Dedifferentiated amniotic fluid mesenchymal stem cell (primary cell): ENCODE measurements around the gene RBMS3.

Experiments used
- DNase-seq: peaks from one replicate; pipeline ENCODE4 v3.0.0-alpha.2; 2016; ENCODE audit errors: extremely low spot score

Gene RBMS3

GRCh38 chr3:29731050-29731449 is 450.2 kb downstream of the RBMS3 start:
- DNase-seq: no peak

GRCh38 chr3:29741231-29741630 is 460.4 kb downstream of the RBMS3 start:
- DNase-seq: no peak

- DNase-seq: no peak
Observed at GRCh38 chr3:29745232-29745870, 464.5 kb downstream of the RBMS3 start.

- DNase-seq: no peak
Observed at GRCh38 chr3:29746163-29746760, 465.4 kb downstream of the RBMS3 start.

DNA sequence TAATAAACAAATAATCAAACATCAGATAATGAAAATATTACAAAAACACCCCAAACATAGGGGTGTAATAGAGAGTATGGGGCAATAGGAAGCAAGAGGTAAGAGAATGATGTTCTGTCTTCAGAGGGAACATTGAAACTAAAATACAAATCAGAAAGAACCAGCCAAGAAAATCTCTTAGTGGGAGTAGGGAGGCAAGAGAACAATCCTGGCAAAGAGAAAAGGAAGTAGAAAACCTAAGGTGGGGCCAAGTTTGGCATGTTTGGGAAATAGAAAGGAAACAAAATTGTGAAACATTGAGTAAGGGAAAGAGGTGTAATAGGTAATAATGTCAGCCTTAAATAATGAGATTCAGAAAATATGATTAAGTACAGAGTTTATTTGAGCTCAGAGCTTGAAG is 467.1 kb downstream of the RBMS3 start:
- no peak for DNase-seq

DNA sequence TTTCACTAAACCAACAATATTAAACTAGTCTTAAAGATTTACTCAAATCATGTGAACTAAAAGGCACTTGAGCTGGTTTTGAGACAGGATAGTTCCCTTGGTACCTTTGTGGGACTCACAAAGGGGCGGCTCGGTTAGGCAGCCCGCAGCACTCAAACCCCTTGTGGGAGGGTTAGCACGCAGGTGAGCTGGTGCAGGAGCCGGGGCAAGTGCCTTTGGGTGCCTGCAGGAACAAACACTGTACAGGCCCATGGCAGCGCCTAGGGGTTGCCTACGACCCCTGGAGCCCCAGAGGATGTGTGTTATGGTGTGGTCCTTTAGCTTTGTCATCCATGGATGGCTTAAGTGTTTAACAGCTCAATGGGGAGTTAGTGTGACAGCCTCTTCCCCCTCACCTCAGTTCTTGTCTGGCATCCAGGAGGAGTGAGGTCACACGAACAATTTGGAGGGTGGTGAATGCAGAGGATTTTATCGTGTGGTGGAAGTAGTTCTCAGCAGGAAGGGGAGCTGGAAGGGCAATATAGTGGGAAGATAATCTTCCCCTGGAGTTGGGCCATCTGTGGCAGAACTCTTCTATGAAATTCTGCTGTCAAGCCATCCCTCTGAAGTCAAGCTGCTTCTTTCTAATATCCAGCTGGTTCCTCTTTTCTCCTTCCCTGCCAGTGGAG is 470.9 kb downstream of the RBMS3 start:
- no peak for DNase-seq

DNA sequence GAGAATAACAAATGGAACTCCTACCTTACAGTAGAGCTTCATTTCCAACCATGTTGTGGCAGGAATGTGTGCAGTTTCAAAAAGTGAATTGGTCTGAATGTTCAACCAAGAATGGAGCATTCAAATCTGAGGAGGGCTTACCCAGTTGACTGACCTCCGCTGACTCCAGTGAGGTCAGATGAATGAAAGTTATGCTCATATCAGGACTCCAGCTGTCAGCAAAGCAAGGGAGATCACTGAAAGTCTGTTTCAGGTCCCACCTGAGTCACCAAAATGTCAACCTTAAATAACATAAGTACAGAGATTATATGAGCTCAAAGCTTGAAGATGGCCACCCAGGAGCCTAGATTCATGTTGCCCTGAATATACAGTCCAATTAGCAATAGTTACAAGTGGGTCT is 473.5 kb downstream of the RBMS3 start:
- no peak for DNase-seq

GRCh38 chr3:29755416-29755815 is 474.5 kb downstream of the RBMS3 start:
- DNase-seq: no peak

- DNase-seq: no peak
Observed at GRCh38 chr3:29757054-29757777, 476.3 kb downstream of the RBMS3 start.

DNA sequence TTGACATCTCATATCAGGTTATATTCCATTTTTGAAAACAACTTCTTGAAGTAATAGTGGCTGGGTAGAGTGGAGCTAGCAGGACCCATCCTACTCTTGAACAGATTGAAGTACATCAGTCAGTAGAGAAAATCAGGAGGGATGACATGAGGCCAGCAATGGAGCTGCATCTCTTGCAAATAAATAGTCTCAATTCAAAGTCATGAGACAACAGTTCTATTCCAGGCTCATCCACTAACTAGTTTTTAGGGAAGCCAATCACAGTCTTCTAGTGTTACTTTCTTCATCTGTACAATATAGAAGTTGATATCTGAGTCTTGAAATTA is 477.2 kb downstream of the RBMS3 start:
- no peak for DNase-seq

DNA sequence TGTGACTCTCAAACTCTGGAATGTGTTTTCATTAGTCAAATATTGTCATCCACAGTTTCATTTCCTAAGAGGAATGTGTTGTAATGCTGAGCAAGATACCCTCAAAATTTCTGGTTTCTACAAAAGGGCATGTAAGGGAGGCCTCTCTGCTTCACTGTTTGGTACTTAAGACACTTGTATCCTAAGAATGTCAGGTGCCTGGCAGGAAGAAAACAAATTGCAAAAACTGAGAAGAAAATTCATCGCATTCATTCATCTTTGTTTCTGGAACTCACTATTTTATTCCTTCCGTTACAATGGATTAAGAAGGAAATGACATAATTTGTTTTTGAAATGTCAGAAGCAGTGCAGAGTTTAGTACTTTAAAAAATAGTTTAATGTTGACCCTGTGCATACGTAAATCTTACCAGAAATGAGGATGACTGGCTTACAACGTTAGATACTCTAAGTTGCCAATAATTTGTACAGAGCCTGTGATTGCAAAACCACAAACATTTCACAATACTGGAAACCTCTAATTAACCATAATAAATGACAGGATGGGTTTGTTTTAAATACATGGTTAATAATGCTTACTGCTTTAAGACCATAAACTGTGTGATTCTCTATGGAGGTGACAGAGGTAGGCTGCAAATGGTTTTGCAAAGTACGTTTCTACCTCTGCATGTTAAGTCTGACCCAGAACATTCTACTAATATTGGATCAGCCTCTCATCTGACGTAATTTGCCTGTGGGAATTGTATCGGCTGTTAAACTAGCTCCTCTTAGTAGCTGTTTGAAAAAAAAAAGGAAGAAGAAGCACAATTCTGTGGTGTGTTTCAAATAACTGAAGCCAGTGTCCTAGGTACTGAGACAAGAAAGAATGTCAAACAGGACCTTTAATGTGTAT is 477.8 kb downstream of the RBMS3 start:
- peak; percentile 32 for DNase-seq

DNA sequence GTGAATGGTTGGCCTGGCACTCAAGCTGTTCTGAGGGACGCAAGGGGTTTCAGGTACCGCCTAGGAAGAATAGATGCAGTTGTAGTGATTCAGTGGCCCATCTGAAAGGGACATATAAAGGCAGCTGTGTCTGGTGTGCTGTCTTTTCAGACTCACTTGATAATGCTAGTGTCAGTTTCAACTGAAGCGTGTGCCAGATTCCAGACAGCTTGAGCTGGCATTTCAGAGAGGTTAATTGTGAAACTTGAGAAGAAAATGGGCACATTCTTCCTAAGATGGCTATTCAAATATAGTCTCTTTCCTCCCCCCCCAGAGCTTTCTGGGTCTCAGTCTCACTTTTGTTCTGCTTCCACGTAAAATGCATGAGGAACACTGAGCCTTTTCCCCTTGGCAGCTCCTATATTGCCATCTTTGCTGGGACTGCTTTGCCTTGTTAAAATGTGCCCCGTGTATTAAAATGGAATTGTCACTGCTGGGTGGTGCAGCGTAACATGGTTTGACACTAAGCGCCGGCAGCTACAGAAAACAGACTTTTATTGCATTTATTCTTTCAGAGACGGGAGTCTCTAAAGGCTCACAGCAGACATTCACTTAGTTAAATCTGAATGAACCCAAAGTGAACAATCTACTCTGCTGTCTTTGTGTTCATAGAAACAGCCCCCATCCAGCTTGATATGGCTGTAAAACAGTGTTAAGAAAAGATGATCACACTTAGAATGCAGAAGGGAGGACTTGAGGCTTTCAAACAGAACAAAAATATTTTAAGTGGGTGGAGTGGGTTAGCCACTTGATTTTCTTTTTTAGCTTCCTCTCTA is 478.7 kb downstream of the RBMS3 start:
- no peak for DNase-seq

GRCh38 chr3:29760226-29760685 is 479.4 kb downstream of the RBMS3 start:
- no peak for DNase-seq

DNA sequence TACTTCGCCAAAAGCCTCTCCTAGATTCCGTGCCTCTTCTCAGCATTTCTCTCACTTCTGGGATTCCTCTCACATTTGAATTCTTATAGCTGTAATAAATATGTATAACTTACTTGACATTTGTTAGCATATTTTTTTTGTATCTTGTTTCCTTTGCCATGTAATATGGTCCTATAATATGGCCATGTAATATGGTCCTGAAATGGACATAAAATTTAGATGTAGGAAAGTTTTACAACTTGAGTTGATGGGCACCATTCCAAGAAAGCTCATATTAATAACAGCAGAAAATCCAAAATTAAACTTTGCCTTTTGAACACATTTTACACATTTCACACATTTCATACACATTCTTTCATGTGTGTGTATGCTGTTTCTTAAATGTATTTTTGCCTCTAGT is 480.6 kb downstream of the RBMS3 start:
- no peak for DNase-seq

GRCh38 chr3:29763115-29763514 is 482.2 kb downstream of the RBMS3 start:
- no peak for DNase-seq

DNA sequence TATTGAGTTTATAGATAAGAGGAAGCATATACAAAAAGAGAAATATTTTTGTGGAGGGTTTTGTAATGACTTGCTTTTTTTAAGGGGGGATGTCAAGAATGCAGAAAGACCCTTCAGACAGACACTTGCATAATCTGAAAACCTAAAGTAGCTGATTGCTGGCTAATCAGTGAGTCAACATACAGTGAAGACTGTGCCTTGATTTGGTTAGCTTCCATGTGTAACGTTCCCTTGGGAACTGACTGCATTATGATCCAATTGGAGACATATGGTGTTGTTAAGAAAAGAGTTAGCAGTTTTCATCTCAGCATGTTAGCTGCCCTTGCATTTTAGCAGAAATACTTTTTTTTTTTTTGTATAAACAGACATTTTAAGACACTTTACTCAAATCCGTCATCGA is 483.2 kb downstream of the RBMS3 start:
- DNase-seq: peak; percentile 43

DNA sequence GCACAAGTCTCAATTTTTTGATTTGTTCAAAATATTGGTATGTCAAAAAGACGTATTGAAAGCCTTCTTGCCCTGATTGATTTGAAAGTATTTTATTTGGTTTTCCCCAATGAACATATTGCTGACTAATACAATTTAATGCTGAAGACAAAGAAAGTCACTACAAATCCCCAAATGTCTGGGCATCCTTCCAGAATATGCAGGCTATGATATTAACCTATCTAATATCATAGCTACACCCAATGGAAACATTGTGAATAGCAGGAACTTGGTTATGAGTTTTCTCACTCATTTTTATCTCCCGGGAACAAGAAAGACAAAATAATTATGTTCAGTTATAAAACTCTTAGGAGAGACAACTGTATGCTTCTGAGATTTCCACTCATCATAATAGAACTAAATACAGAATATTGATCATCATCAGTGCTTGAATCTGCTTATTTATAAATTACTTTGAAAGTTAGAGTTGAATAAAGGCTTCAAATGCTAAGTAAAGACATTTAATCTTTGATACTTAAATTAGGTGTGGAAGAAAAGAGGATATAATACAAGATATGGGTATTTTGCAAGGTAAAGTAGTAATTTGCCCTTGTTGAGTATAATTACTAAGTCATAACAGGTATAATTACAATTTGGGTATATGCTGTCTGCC is 483.9 kb downstream of the RBMS3 start:
- DNase-seq: peak; percentile 90

- DNase-seq: no peak
Observed at GRCh38 chr3:29771602-29772001, 490.7 kb downstream of the RBMS3 start.

DNA sequence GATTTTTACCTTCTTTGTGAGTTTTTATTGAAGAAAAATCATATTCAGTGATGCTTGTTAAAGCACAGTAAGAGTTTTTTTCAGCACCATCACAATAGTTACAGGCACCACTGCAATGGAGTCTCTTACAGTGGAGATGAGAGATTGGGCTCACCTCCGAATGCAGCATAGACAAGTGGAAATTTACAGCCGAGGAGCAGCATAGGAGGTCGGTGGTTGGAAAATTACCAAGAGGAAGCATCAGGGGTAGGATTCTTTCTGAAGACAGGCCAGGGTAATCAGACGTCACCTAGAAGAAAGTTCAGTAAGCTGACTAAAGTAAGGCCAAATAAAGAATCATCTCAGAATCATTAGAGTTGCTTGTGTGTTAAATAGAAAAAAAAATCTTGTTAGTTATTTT is 491.6 kb downstream of the RBMS3 start:
- no peak for DNase-seq

GRCh38 chr3:29773481-29773880 is 492.6 kb downstream of the RBMS3 start:
- DNase-seq: no peak
